Measurements from ENCODE around the gene SACS. TPM values are rescaled to one million over a fixed set of nuclear protein-coding genes. Genes with fewer than 3 reads are reported as not detected.
"Not testable (repeated sequence)": the region's sequence is repeated elsewhere in the genome, so short reads cannot be mapped to it uniquely, and the experiment has no call there.

Gene SACS
- total and polyA plus RNA-seq, 2 donors (not counting 3 experiments of a cell fraction or from before 2014, with no cell fraction given), result 14.8 to 72.7 TPM

DNA sequence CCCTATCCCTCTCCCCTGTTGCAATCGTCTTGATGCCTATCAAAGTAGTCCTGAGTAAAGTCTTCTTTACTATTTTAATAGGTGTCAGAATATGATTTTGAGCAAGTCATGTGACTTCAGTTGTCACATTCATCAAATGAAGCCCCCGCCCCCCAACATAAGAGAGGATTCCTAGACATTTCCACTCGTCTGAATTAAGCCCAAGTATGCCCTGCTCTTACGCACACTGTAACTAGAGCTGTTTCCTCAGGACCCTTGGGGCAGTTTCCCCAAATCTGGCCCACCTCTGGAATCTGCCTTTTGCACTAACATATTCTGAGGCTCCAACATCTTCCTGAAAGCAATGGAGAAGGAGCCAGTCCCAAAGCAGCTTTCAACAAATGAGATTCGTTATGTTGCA, 25.5 kb downstream of the SACS start:
- Histone ChIP-seq H3K4me1 (ENCODE audit: control insufficient read depth, extremely low read depth, insufficient read depth, low read length) (no peaks in the 10 kb centered on the region), H3K4me2 (ENCODE audit: insufficient read depth, low read length) (no peak overlapping the region), H3K9ac (replicated peaks; ENCODE audit: extremely low read depth, insufficient read depth, low read length) (no peak overlapping the region), H3K36me3 (ENCODE audit: control insufficient read depth in 2 of 2, extremely low read depth in 1 of 2, insufficient read depth in 2 of 2, low read length in 2 of 2) (no peaks in the 10 kb centered on the region), H4K20me1 (replicated peaks; ENCODE audit: control insufficient read depth, extremely low read depth, insufficient read depth, low read length) (no peaks in the 10 kb centered on the region), H3K79me2 (ENCODE audit: control insufficient read depth, insufficient read depth, low read length) (no peaks in the 10 kb centered on the region), H2AFZ (ENCODE audit: low read depth, low read length) (no peak overlapping the region), H3K9me3 (replicated peaks; ENCODE audit: control insufficient read depth, insufficient read depth, low read length) (no peaks in the 10 kb centered on the region), H3K4me3 (replicated peaks in 1 of 3; ENCODE audit: insufficient read depth in 1 of 3, low read depth in 1 of 3, low read length in 3 of 3) (no peak overlapping the region), H3K27ac (ENCODE audit: insufficient read depth, low read depth, low read length) (no peak overlapping the region), H3K9me1 (replicated peaks; ENCODE audit: control insufficient read depth, extremely low read depth, insufficient read depth, low read length) (no peaks in the 10 kb centered on the region), H3K27me3 (ENCODE audit: control insufficient read depth in 2 of 2, insufficient read depth in 2 of 2, low read length in 2 of 2) (no peaks in the 10 kb centered on the region)
- intact Hi-C loops (cut with micrococcal nuclease) (no loop called here), dilution Hi-C loops (cut with MboI; ENCODE audit: extremely low pct_ligation_motif_present, low sequenced_read_pairs) (no loop called here)
- ChIA-PET CTCF (interaction anchor here (3.0 kb wide), 1 partner anchor 16 kb away, joined by 11 read pairs; no protein-coding TSS in a partner anchor), POLR2A (no interaction called here)
- DNase-seq (ENCODE audit: low read depth, low spot score), result no peak
- BruUV-seq (replicated peaks), result no TSS peak
- TF ChIP-seq POLR2A (IDR thresholded peaks at IDR 0.05; ENCODE audit: low read depth, low read length) (no peak), CTCF (IDR thresholded peaks at IDR 0.05; ENCODE audit: extremely low read depth in 1 of 2, insufficient read depth in 1 of 2, low read depth in 1 of 2, low read length in 2 of 2) (no peak), POLR2AphosphoS5 (IDR thresholded peaks at IDR 0.05; ENCODE audit: insufficient read depth, low read depth, low read length) (no peak), FOS (IDR thresholded peaks at IDR 0.05; ENCODE audit: borderline replicate concordance, insufficient read depth, low read length) (no peak), MYC (IDR thresholded peaks at IDR 0.05; ENCODE audit: low read depth, low read length) (no peak), JUN (IDR thresholded peaks at IDR 0.05; ENCODE audit: borderline replicate concordance, insufficient read depth, insufficient read length, low read depth) (no peak), EZH2 (IDR thresholded peaks at IDR 0.05; ENCODE audit: borderline replicate concordance, low read depth, low read length, severe bottlenecking) (no peak), GATA2 (IDR thresholded peaks at IDR 0.05; ENCODE audit: insufficient read depth, insufficient read length, low read depth, low read length) (no peak)
- TF ChIP-seq, protein P1, sequence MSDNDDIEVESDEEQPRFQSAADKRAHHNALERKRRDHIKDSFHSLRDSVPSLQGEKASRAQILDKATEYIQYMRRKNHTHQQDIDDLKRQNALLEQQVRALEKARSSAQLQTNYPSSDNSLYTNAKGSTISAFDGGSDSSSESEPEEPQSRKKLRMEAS (IDR thresholded peaks at IDR 0.05; ENCODE audit: insufficient read depth, insufficient read length), result no peak
- no peak for FAIRE-seq

GRCh38 chr13:23401156-23401555, 32.3 kb downstream of the SACS start:
- FAIRE-seq, result not testable (repeated sequence)

More at GRCh38 chr13:23401156-23401555, 32.3 kb downstream of the SACS start:
- H3K79me2 ChIP-seq (ENCODE audit: control insufficient read depth, insufficient read depth, low read length); H4K20me1 ChIP-seq (replicated peaks; ENCODE audit: control insufficient read depth, extremely low read depth, insufficient read depth, low read length); H2AFZ ChIP-seq (ENCODE audit: low read depth, low read length); H3K4me2 ChIP-seq (ENCODE audit: insufficient read depth, low read length); H3K9me3 ChIP-seq (replicated peaks; ENCODE audit: control insufficient read depth, insufficient read depth, low read length); H3K27ac ChIP-seq (ENCODE audit: insufficient read depth, low read depth, low read length); DNase-seq (ENCODE audit: low read depth, low spot score); BruUV-seq (replicated peaks); H3K36me3 ChIP-seq (ENCODE audit: control insufficient read depth in 2 of 2, extremely low read depth in 1 of 2, insufficient read depth in 2 of 2, low read length in 2 of 2); H3K4me3 ChIP-seq (replicated peaks in 1 of 3; ENCODE audit: insufficient read depth in 1 of 3, low read depth in 1 of 3, low read length in 3 of 3); CTCF ChIA-PET; intact Hi-C loops (cut with micrococcal nuclease); POLR2A ChIA-PET; dilution Hi-C loops (cut with MboI; ENCODE audit: extremely low pct_ligation_motif_present, low sequenced_read_pairs); H3K27me3 ChIP-seq (ENCODE audit: control insufficient read depth in 2 of 2, insufficient read depth in 2 of 2, low read length in 2 of 2); H3K9me1 ChIP-seq (replicated peaks; ENCODE audit: control insufficient read depth, extremely low read depth, insufficient read depth, low read length); H3K9ac ChIP-seq (replicated peaks; ENCODE audit: extremely low read depth, insufficient read depth, low read length); H3K4me1 ChIP-seq (ENCODE audit: control insufficient read depth, extremely low read depth, insufficient read depth, low read length): not testable (repeated sequence)
